HuH-7 (cell line): ENCODE data around the gene VEGFA.

ENCODE experiments used
- DNase-seq: peaks from one replicate; pipeline ENCODE4 v3.0.0; 2011; ENCODE audit warnings: low spot score

Gene VEGFA

GRCh38 chr6:43738877-43739641 is 31.0 kb upstream of the VEGFA start:
- no peak for DNase-seq

GRCh38 chr6:43739642-43740091 is 30.3 kb upstream of the VEGFA start:
- DNase-seq: no peak

- no peak for DNase-seq
Measured at GRCh38 chr6:43740321-43740960, 29.6 kb upstream of the VEGFA start.

DNA sequence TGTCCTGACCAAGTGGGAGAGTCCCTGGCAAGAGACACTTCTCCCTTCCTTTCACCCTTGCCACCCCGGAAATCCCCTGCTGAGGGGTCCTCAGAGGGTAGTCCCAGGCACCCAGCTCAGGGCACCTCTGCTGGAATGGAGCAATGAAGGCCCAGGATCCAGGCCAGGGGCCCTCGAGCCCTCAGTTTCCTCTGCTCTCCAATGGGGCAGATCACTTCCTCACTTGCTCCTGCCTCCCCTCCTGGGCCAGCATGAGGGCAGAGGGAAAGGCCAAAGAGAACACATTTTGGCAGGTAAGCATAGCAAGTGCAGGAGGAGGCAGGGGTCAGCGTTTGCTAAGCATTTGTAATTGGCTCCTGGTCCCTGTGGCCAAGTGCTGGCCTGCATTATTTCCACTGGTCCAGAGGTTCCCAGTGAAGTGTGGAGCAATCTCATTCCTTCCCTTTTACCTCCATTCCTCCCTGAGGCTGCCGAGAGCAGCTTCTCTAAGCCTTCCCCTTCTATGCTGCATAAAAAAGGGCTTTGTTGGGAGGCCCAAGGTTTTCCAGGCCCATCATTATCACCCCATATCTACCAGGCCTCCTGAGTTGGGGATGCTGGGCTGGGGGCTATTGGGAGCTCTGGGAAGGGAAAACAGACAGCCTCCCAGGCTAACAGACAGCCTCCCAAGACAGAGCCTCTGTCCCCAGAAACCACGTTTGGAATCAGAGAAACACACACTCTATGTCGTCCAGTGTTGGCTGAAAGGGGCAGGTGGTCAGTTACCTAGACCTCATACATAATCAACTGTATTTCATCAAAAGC is 28.8 kb upstream of the VEGFA start:
- DNase-seq: no peak

DNA sequence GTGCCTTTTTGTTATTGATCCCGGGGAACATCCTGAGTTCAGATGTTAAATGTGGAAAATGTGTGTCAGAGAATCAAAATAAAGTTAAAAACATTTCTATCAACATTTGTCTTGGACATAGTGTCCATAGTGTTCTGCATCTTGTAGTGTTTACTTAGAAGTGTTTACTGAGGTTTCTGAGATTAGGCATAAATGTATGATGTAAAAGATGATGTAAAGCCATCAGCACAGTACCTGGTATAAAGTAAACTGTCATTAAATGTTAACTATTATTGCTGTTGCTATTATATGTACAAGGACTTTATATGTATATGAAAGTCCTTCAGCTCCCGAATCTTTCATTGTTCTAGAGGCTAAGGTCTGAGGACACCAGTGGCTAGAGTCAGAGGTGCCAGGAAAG is 28.2 kb upstream of the VEGFA start:
- DNase-seq: no peak

- DNase-seq: no peak
Measured at GRCh38 chr6:43742285-43742684, 27.7 kb upstream of the VEGFA start.

- DNase-seq: no peak
Measured at GRCh38 chr6:43742931-43743632, 26.9 kb upstream of the VEGFA start.

- no peak for DNase-seq
Measured at GRCh38 chr6:43743682-43744381, 26.2 kb upstream of the VEGFA start.

DNA sequence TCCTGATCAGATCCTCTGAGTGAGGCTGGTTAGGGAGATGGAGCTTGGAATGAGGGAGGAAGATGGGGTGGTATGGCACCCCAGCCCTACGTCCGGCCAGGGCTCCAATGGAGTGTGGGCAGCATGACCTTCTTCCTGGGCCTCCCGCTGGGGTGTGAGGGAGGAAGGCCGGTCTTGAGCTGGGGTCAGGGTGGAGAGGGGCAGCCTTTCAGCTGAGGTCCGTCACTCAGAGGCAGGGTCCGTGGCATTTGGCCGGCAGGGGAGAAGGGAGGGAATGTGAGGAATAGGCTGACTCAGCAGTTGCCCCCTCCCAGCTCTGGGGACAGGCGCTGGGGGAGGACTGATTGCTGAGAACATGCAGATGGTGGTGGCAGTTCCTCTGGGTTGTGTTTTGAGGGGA is 25.5 kb upstream of the VEGFA start:
- no peak for DNase-seq

- DNase-seq: no peak
Measured at GRCh38 chr6:43744931-43745727, 24.9 kb upstream of the VEGFA start.

DNA sequence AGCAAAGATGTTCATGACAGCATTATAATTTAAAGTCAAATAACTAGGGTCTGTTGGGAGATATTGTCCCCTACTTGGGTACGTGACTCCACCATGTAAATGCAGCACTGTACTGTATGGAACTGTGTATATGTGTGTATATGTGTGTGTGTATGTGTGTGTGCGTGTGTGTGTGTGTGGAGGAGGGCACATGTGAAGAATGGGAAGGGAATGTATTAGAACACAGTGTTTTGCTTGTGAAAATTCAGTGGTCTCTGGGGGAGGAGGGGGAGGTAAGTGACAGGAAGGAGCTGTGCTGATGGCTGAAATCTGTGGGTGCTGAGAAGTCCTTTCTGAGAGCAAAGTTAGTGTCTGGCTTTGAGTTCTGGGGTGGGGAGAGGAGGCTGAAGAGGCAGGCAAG is 23.9 kb upstream of the VEGFA start:
- DNase-seq: no peak

- no peak for DNase-seq
Measured at GRCh38 chr6:43746613-43747102, 23.4 kb upstream of the VEGFA start.

GRCh38 chr6:43747784-43748183 is 22.2 kb upstream of the VEGFA start:
- no peak for DNase-seq

DNA sequence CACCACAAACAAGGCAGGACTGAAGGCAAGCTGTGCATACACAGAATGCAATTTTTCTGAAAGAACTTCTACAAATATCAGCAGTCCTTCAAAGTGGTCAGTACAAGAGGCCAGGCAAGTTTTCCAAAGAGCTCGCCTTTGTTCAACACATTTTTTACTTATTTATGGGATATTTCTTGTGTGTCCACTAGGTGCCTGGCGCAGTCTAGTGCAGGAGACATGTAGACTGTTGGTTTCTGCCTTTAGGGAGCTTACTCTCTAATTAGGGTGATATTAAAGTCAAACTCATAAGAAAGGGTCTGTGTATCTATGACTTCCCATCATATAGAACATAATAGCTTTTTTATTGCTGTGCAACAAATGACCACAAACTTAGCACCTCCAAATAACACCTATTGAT is 21.2 kb upstream of the VEGFA start:
- DNase-seq: no peak

DNA sequence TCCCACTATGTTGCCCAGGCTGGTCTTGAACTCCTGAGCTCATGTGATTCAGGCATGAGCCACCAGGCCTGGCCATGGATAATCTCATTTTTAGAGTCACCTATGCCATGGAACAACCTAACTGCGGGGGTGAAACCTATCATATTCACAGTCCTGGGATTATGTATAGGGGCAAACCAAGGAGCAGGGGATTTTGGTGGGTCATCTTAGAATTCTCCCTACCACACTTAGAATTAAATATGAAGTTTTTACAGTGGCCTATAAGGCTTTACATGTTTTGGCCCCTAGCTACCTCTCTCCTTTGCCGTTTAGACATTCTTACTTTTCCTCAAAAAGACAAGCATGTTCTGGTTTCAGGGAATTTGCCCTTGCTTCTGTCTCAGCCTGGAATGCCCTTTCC is 20.6 kb upstream of the VEGFA start:
- DNase-seq: no peak

DNA sequence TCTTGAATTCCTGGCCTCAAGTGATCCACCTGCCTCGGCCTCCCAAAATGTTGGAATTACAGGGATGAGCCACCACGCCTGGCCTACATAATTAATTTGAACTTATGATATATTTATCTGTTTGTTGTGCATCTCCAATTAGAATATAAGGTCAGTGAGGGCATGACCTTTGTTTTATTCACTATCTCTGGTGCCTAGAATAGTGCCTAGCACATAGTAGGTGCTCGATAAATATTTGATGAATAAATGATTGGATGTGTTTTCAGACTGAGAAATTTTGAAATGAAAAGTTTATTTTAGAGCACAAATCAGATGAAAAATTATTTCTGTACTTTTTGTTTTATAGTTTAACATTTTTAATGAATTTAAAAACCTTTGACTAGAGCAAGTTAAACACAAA is 19.4 kb upstream of the VEGFA start:
- no peak for DNase-seq

DNA sequence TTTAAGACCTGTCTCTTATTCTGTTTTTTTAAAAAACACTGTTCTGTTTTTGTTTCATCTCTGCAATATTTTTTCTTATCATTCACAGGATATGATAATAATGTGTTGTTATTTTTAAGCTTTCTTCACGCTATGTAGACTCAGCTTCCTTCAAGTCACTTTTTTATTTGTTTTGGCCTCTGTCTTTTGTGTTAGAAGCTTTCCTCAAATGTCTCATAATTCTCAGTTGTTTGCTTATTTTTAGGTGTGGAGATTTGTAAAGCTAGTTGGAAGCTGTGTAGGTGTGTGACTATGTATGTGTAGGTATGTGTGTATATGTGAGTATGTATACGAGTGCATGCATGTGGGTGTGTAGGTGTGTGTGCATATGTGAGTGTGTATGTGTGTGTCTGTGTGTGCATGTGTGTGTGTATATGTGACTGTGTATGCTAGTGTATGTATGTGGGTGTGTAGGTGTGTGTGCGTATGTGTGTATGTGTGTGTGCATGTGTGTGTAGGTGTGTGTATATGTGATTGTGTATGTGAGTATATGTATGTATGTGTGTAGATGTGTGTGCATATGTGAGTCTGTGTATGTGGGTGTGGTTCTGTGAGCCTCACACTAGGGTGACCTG is 16.3 kb upstream of the VEGFA start:
- DNase-seq: no peak

- no peak for DNase-seq
Measured at GRCh38 chr6:43757966-43758616, 11.9 kb upstream of the VEGFA start.

DNA sequence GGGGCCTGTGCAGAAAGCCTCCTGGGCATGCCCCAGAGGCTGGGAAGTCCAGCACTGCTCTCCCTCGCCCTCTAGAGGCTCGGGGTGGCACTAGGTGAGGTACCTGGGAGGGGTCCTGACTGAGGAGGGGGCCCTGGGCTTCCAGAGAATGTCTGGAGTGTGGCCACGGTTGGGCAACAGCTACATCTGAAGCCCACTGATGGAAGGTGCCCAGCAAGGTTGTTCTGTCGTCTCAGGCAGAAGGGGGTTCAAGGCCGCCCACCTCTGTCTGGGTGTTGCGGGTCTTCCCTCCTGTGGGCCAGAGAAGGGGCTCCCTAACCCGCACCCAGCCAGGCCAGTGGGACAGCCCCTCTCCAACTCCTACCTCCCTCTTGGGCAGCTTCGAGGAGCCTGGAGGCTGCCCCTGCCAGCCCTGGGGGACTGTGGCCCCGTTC is 11.4 kb upstream of the VEGFA start:
- no peak for DNase-seq
